Ureter (tissue), 1 donor: ENCODE results near the gene LYSMD4. TPM values are rescaled to one million over a fixed set of nuclear protein-coding genes. Genes with fewer than 3 reads are reported as not detected.
"Not testable (repeated sequence)": the region's sequence is repeated elsewhere in the genome, so short reads cannot be mapped to it uniquely, and the experiment has no call there.

Experiments used
- DNase-seq: peaks from one replicate; pipeline ENCODE4 v3.0.0-alpha.2; 2020; ENCODE audit warnings: low spot score
- total RNA-seq: library from RNA; stranded (reverse); gene quantifications from one replicate; pipeline ENCODE4 v1.2.4, GENCODE V29; 2023
- donor health status: DM: yes; HTN: yes; CAD: no.

Gene LYSMD4
- total RNA-seq: 7.6 TPM

DNA sequence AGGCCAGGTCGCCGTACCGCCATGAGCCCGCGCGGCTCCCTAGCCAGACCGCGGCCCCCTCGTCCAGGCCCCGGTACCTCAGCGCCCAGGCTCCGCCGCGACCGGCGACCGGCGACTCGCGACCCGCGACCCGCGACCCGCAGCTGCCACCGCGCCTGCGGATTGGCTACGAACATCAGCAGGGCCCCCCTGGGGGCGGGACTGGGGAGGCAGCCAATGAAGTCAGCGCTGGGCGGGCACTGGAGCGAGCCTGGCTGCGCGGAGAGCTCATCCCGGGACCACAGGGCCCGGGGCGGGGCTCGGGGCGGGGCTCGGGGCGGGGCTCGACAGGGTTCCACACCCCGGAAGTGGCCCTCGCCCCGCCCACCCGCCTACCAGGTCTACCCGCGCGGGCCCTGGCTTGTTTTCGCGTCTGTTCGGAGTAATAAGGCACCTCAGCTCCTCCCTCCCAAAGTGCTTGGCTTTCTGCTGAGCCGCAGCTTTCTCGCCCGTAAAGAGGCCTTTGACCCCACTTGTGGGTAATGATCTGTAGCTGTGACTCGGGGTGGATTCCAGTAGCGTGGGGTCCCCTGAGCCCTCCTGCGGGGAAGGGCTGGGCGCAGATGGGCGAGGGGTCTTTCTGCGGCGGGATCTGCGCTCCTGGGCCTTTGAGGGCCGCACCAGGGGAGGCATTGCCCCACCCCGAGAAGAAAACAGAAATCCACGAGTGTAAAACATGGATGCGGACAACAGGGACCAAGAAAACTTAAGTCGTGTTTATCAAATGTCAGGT is at the start of gene LYSMD4:
Gene LYSMD4 (minus strand): TSS at position 170 of the 772 bp plus-strand sequence. CDS start 1,438 bp downstream, outside the sequence.
- peak; percentile 99 for DNase-seq

DNA sequence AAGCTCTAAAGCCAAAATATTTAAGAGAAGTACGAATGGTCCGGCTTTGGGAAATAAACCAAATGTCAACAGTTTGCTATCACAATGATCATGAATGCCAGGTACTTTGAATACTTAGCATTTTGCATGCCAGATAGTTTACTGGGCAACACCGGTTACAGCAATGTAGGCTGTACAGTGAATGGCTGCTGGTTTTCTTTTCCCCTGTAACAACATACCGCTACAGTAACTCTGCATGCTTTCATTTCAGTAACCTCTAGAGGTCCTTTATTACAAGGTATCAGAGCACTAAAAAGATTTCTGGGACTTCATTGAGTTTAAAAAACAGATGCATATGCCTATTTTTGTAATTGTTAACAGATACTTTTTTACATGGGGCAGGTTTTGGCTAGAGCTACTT is 48.8 kb upstream of the LYSMD4 start:
- not testable (repeated sequence) for DNase-seq

DNA sequence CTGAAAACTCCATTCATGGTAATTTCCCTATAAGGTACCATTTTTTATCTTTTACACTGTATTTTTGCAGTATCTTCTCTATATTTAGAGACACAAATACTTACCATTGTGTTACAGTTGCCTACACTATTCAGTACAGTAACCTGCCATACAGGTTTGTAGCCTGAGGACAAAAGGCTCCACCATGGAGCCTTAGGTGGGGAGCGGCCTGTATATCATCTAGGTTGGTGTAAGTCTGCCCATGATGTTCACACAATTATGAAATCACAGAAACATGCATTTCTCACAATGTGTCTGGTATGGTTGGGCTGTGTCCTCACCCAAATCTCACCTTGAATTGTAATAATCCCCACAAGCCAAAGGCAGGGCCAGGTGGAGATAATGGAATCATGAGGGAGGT is 43.9 kb upstream of the LYSMD4 start:
- DNase-seq: no peak

DNA sequence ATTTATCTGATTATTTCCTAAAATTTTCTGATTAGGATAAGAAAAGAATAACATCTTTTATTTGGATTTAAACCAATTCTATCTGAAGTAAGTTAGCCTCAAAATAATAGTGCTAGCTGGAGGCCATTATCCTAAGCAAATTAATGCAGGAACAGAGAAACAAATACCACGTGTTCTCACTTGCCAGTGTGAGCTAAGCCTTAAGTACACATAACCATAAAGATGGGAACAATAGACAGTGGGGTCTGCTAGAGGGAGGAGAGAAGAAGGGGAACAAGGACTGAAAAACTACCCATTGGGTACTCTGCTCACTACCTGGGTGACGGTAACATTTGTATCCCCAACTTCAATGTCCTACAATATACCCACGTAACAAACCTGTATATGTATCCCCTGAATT is 31.3 kb upstream of the LYSMD4 start:
- no peak for DNase-seq

DNA sequence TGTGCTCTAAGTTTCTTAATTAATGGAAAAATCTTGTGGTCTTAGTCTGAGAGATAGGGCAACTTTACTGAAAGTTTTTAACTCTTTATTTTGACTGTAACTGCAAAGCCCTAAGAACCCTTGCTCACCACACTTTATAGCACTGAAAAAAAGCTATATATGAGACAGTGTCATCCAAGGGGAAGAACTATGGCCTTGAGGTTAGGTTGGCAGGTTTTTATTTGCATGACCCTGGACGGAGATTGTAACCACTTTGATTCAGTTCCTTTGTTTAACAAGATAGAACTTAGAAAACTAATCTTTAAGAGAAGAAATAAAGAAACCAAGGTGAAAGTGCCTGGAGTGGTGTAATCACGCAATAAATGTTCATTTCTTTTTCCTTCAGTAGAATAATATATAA is 30.6 kb upstream of the LYSMD4 start:
- no peak for DNase-seq

DNA sequence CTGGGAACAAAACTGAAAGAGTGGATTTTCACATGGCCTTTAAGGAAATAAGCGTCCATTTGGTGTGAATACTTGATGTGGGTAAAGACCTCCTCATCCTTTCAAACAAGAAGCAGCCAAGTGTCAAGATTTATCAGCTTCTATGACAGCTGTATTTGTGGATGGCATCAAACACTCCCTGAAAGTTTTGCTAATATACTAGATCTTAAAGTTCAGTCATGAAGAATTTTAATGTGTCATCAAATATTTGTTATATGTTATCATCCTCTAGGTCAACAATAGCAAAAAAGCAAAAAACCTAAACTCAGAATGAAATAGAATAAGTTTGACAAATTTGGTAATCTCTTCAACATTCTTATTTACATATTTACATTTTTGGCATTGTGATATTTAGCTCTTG is 29.1 kb upstream of the LYSMD4 start:
- DNase-seq: no peak

DNA sequence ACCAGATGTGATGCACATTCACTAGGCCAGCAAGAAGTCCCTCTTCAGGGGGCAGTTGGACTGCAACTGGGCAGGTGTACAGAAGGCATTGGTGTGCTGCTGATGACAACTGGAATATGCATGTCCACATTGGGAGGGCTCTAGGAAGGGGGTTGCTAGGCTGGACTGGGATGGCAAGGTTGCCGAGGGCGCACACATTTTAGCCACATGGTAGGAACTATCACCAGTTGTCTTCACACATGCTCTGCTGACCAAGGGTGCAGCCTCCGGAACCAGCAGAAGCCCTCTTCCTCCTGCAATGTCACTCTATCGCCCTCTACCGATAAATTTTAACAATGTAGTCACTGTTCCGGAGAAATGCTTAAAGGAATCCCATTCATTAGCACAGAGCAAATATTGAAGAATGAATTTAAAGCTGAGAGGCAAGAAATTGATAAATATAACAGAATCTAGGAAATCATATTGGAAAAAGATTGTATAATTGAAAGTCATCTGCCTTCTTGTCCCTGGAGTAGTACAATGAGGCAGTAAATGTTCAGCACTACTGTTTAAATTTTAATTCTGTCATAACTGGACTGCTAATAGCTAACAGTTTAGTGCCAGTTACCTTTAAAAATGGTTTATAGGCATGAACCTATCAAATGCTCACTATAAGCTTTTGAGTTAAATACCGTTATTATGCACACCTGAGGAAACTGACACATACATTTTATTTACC is 22.6 kb upstream of the LYSMD4 start:
- peak; percentile 61 for DNase-seq

DNA sequence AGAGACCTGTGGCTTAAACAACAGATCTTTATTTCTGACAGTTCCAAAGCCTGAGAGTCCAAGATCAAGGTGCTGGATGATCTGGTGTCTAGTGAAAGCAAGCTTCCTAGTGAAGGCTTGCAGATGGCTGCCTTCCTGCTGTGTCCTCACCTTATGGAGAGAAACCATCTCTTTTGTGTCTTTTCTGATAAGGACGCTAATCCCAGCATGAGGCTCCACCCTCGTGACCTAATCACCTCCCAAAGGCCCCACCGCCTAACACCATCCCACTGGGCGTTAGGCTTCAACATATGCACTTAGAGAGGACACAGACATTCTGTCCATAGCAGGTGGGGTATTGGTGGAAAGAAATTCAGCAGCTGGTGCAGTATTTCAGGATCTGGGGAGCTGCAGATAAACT is 19.8 kb upstream of the LYSMD4 start:
- DNase-seq: no peak

DNA sequence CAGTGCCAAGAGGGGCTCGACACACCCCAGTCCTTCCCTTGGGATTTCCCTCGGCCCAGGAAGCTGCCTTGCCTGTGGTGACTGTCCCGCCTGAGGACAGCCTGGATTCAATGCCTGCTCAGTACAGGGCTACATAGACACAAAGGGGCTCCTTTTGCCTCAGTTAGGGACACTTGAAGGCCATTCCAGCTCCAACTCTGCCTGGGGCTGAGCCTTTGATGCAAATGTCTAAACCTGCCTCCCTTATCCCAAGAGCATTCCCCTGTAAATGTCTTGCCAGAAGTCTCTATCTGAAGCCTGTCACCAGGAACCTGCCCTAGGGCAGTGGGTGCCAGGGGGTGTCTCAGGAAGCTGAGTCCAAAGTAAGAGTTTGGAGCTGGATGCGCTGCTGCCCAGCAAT is 19.3 kb upstream of the LYSMD4 start:
- DNase-seq: no peak

DNA sequence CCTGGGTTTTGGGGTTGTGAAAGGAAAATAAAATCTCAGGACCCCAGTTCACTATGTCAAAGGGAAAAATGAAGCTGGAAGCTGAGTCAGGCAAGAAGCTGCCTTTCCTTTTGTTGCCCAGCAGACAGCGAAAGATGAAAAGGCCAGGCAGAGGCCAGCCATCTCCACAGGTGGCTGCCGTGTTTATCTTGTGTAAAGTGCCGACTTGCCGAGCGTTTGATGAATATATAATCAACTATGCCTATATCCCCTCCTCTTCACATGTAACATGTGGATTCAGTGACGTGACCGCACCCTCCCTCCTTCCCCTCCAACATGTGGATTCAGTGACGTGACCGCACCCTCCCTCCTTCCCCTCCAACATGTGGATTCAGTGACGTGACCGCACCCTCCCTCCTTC is 17.1 kb upstream of the LYSMD4 start:
- DNase-seq: not testable (repeated sequence)

DNA sequence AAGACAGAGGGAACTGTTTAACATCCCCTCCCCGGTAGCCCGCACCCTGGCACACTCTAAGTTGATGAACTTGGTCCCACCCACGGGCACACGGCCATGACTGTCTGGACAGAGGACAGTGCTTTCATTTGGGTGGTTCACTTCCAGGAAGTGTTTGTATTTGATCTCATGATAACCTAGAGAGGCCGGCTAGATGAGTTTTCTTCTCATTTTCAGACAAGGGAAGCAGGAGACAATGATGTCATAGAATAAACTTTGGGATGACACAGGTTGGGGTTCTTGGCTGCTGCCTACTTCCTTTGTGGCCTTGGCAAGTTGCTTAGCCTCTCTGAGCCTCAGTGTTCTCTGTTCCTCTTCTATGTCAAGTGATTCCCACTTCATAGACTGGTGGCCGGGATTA is 16.1 kb upstream of the LYSMD4 start:
- no peak for DNase-seq

DNA sequence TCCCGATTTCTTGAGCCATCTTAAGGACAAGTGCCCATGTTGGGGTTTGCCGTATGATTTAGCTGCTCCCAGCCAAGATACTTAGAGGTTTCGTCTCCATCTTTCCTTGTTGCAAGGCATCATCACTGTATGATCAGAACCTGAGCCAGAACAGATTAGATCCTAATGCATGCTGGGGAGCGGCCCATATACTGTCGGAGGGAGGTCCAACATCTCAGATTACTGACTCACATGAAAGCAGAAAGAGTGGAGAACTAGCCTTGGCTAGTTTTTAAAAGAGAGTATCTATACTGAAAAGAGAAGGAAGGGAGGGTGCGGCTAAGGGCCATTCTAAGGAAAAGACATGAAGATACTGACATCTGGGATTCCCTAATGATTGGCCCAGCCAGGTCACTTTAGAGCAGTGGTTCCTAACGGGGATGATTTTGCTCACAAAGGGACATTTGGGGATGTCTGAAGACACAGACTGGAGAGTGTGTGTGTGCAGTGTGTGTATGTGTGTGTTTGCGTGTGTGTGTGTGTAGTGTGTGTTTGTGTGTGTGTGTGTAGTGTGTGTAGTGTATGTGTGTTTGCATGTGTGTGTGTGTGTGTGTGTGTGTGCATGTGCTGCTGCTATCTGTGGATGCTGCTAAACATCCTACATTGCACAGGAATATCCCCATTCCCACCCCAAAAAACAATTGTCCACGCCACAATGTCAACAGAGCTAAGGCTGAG is 12.3 kb upstream of the LYSMD4 start:
- DNase-seq: no peak

DNA sequence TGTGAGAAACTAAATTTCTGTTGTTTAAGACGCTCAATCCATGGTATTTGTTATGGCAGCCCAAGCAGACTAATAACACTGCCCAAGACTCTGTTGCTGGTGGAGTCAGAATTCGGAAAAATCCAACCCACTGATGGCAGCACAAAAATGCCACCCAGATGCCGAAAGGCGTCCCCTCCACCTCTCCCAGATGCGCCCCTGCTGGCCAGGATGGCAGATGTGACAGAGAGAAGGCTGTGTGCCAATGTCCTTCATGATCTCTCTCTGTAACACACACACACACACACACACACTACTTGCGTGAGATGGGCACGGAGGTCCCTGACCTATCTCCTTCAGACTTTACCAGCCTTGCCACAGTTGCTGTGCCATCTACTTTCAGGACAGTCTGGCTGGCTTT is 10.9 kb upstream of the LYSMD4 start:
- DNase-seq: no peak

DNA sequence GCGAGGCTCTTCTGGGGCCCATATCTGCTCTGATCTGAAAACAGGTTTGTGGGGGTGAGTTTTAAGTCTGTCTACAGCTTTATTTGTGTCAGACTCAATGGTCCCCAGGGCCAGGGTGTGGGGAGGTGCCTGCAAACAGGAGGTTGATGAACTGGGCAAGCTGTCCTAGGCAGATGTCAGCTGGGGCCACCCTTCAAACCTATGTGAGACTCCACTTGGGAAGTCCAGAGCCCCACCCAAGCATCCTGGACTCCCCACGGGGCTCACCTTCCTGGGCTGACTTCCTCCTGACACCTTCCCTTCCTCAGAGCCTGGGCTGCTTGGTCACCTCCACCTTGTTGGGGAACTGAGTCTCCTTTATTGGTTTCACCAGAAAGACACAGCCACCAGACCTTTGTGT is 8.6 kb upstream of the LYSMD4 start:
- DNase-seq: no peak

DNA sequence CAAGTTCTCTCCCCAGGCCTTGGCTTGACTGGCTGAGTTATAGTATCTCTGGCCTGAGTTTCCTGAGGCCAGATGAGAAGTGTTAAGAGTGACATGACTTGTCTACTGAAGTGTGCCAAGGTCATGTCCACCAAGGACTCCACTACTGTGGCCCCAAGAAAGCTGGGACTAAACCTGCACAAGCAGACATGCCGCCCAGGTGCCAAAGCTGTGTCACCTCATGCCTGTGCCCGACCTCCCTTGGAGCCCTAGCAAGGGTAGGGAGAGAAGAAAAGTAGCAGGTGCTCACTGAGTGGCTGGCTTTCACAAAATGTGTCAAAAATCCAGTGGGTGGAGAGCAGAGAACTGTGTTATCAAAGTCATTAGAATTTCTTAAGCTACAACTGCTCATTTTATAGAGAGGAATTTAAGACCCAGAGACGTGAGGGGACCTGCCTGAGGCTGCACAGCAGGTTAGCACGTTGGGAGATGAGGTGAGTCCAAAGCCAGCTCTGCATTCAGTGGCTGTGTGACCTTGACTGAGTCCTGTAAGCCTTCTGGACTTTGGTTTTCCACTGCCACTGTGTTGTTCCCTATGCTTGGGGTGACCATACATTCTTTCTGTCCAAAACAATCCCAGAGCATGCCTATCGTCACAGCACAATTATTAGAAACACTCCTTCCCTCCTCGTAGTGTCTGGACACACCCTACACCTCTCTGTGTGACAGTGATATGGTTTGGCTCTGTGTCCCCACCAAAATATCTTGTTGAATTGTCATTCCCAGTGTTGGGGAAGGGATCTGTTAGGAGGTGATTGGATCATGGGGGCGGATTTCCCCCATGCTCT is 5.0 kb upstream of the LYSMD4 start:
- no peak for DNase-seq

DNA sequence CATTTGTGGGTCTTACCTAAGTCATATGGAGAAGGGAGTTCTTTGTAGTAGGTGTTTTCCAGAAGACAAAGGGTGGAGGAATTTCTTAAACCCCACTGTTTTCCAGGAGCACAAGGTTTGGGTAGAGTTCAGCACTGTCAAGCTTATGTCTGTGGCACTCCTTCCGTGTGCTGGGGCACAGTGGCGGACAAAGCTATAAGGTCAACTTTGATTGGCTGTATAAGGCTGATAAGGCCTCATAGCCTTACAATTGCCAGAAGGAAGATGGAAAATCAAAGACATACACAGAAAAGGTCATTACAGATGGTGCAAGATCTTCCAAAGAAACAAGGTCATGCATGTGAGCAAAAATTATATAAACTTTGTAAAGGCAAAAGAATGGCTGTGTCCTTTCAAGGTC is 3.5 kb upstream of the LYSMD4 start:
- no peak for DNase-seq

DNA sequence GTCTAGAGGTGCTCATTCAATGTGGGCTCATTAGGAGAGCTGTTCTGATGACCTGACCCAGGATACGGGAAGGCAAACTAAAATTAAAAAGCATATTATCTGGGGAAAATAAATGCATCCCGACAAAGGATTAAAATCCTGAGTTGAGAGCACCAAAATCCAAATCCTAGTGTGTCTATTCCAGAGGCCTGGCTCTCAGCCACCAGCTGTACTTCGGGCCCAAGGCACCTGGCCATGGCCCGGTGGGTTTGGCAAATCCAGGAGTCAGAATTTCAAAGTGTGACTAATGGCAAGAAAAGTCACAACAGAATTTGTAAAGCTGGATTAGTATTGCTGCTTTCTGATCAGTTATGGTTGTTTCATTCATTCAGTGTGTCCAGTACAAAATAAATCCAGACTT is 2.6 kb upstream of the LYSMD4 start:
- DNase-seq: no peak

DNA sequence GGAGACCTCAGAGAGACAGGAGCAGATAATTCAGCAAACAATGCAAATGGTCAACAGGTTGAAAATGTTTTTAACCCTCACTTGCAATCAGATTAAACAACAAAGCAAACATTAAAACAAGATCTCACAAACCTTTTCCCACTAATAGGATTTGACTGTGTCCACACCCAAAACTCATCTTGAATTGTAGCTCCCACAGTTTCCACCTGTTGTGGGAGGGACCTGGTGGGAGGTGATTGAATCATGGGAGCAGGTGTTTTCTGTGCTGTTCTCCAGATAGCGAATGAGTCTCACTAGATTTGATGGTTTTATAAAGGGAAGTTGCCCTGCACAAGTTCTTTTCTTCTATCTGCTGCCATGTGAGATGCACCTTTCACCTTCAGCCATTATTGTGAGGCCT is 1.3 kb upstream of the LYSMD4 start:
- DNase-seq: no peak

DNA sequence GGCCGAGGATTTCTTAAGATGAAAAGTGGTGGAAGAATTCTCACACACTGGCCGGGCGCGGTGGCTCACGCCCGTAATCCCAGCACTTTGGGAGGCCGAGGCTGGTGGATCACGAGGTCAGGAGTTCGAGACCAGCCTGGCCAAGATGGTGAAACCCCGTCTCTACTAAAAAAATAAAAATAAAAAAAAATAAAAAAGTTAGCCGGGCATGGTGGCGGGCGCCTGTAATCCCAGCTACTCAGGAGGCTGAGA is 729 bp upstream of the LYSMD4 start:
- not testable (repeated sequence) for DNase-seq

DNA sequence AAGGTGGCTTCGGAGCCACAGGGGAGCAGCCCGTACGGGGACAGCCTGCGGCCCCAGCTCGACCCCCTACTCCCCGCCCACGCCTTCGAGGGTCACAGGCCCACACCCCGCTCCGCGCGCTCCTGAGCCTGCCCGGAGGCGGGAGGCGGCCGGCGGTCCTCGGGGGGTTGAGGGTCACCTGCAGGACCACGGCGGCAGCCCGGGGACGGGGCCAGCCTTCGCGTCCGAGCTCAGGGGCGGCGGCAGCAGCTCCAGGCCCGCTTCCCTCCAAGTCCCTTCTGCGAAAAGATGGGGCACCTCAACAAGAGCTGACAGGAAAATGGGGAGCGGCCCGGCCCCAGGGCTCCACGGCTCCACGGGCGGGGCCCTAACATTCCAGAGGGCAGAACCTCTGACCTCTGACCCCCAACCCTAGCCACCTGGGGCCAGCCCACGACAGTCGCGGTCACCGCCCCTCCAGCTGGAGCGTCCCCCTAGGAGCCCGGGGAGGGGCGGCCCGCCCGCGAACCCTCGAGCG is 428 bp downstream of the LYSMD4 start:
- DNase-seq: no peak

DNA sequence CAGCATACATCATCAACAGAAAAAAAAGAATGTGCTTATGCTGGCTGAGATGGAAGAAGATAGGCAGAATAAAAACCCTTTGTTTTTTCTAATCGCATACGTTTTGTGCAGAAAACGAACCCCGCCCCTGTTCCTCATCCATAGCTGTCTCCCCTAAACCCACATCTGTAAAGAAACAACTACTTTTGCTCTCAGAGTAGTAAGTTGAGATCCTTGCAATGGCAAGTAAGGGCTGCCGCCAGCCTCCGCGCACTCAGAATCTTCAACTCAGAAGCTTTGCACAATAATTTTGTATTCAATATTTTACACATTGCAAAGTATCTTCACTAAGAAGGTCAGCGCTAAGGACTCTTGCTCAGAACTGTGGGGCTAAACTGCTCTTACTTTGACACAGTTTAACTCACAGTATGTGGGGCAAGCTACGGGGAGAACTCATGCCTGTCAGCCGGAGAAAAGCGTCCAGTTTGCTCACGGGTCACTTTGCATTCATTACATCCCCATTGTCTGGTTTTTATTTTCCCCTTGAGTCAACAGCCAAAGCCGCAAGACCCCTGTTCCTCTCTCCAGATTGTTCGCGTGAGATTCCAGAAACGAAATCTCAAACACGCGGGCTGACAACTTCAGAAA is 1.0 kb downstream of the LYSMD4 start:
- no peak for DNase-seq
